Transverse colon (tissue), 3 donors: Measurements from ENCODE around the gene OR11H7.

ENCODE experiments used
- CTCF ChIP-seq, 5 experiments: fragments of 200-600 bp in 3 of 5; fragments of 450-650 bp in 2 of 5; sonication (generic) in 3 of 5; IDR thresholded peaks; 1 replicate in 2 of 5; 2 replicates in 3 of 5; pipeline ENCODE4 v1.5.1; 2016 to 2017; ENCODE audit warnings: antibody characterized with exemption in 5 of 5, inconsistent platforms in 3 of 5, mild to moderate bottlenecking in 2 of 5, moderate library complexity in 1 of 5
- EP300 ChIP-seq: sonication (generic); formaldehyde crosslinking; IDR thresholded peaks from one replicate; pipeline ENCODE4 v1.6.1; 2017; ENCODE audit warnings: antibody characterized with exemption, low read depth
- POLR2A ChIP-seq: fragments of 450-650 bp; IDR thresholded peaks from one replicate; pipeline ENCODE4 v1.6.1; 2016; ENCODE audit warnings: antibody characterized with exemption, mild to moderate bottlenecking, moderate library complexity

DNA sequence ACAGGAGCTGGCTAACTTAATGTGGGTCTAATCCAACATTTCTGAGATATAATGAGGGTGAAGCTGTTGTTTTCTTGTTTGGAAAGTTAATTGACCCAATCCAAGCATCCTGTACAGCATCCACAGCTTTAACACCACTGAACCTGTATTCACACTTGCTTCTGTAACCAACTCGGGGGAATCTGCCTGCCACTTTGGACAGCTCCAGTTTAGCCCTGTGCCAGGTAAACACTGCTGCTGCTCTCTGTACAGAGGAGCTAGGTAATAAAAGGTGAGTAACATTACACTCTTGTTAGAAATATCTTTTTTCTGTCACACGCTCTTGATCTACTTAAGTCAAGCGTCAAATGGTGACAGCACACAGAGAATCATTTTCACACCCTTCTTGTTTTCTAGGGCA lies 37.4 kb upstream of the OR11H7 start:
- no peak for TF ChIP-seq CTCF (IDR thresholded peaks at IDR 0.05)
- TF ChIP-seq EP300, result no peak
- TF ChIP-seq POLR2A, result no peak
